Liver (tissue), 9 donors: Measurements from ENCODE around the gene ST7. TPM values are rescaled to one million over a fixed set of nuclear protein-coding genes. Genes with fewer than 3 reads are reported as not detected.

Experiments
- DNase-seq: peaks from one replicate; pipeline ENCODE4 v3.0.0-alpha.2; 2017; ENCODE audit warnings: low spot score
- H3K27ac ChIP-seq, 2 donors: one replicate each; pipeline ENCODE4 v1.7.0; 2013; ENCODE audit warnings: inconsistent platforms in 2 of 2, low read length in 2 of 2, control low read depth in 1 of 2, low read depth in 1 of 2, mild to moderate bottlenecking in 1 of 2
- H3K27me3 ChIP-seq, 4 donors: one replicate each; pipeline versions ENCODE4 v1.6.1 to v1.7.0; 2013; ENCODE audit warnings: low read length in 3 of 4, inconsistent platforms in 1 of 4, mild to moderate bottlenecking in 1 of 4, moderate library complexity in 1 of 4; ENCODE audit not compliant: control insufficient read depth in 4 of 4, insufficient read depth in 4 of 4
- H3K36me3 ChIP-seq, 4 donors: one replicate each; pipeline versions ENCODE4 v1.6.1 to v1.7.0; 2013; ENCODE audit warnings: low read length in 3 of 4, mild to moderate bottlenecking in 3 of 4, low read depth in 1 of 4, moderate library complexity in 1 of 4; ENCODE audit not compliant: control insufficient read depth in 4 of 4, insufficient read depth in 3 of 4
- H3K4me1 ChIP-seq, 4 donors: one replicate each; pipeline versions ENCODE4 v1.6.1 to v1.7.0; 2013; ENCODE audit warnings: low read length in 3 of 4, mild to moderate bottlenecking in 3 of 4, moderate library complexity in 1 of 4; ENCODE audit not compliant: control insufficient read depth in 4 of 4, insufficient read depth in 4 of 4
- H3K4me3 ChIP-seq, 3 donors: one replicate each; pipeline versions ENCODE4 v1.6.1 to v1.7.0; 2013; ENCODE audit warnings: low read length in 3 of 3, control low read depth in 1 of 3, low read depth in 1 of 3, mild to moderate bottlenecking in 1 of 3
- H3K9ac ChIP-seq, 2 donors: one replicate each; pipeline ENCODE4 v1.7.0; 2013; ENCODE audit warnings: low read length in 2 of 2, mild to moderate bottlenecking in 2 of 2, moderate library complexity in 2 of 2, control low read depth in 1 of 2, low read depth in 1 of 2
- H3K9me3 ChIP-seq, 4 donors: one replicate each; pipeline versions ENCODE4 v1.6.1 to v1.7.0; 2013; ENCODE audit warnings: low read length in 3 of 4; ENCODE audit not compliant: control insufficient read depth in 4 of 4
- ATF3 ChIP-seq: IDR thresholded peaks from 2 replicates; pipeline ENCODE4 v1.6.1; 2016; ENCODE audit warnings: antibody characterized with exemption
- CTCF ChIP-seq: fragments of 150-350 bp; IDR thresholded peaks from 2 replicates; pipeline ENCODE4 v1.5.1; 2017; ENCODE audit warnings: improper control_type of control experiment, low read depth, low read length; ENCODE audit not compliant: missing input control
- EGR1 ChIP-seq, 2 donors: IDR thresholded peaks; 2 replicates each; pipeline ENCODE4 v1.6.1; 2016 to 2018; ENCODE audit warnings: antibody characterized with exemption in 2 of 2, low read depth in 2 of 2
- FOXA1 ChIP-seq: IDR thresholded peaks from 2 replicates; pipeline ENCODE4 v1.6.1; 2016; ENCODE audit warnings: antibody characterized with exemption
- FOXA2 ChIP-seq: IDR thresholded peaks from 2 replicates; pipeline ENCODE4 v1.6.1; 2016; ENCODE audit warnings: antibody characterized with exemption
- GABPA ChIP-seq, 2 donors: IDR thresholded peaks in 1 of 2; conservative IDR thresholded peaks in 1 of 2; 2 replicates each; pipeline ENCODE4 v1.6.1; 2016; ENCODE audit warnings: antibody characterized with exemption in 2 of 2, mild to moderate bottlenecking in 1 of 2, moderate library complexity in 1 of 2
- HNF4A ChIP-seq, 2 donors: conservative IDR thresholded peaks; 2 replicates each; pipeline ENCODE4 v1.6.1; 2016; ENCODE audit warnings: antibody characterized with exemption in 2 of 2, mild to moderate bottlenecking in 2 of 2
- HNF4G ChIP-seq: IDR thresholded peaks from 2 replicates; pipeline ENCODE4 v1.6.1; 2016; ENCODE audit warnings: antibody characterized with exemption
- JUND ChIP-seq, 2 donors: IDR thresholded peaks; 2 replicates each; pipeline ENCODE4 v1.6.1; 2016; ENCODE audit warnings: antibody characterized with exemption in 2 of 2
- MAX ChIP-seq: IDR thresholded peaks from 2 replicates; pipeline ENCODE4 v1.6.1; 2016; ENCODE audit warnings: antibody characterized with exemption
- NR2F2 ChIP-seq: IDR thresholded peaks from 2 replicates; pipeline ENCODE4 v1.6.1; 2016; ENCODE audit warnings: antibody characterized with exemption
- REST ChIP-seq: IDR thresholded peaks from 2 replicates; pipeline ENCODE4 v1.6.1; 2016; ENCODE audit warnings: antibody characterized with exemption, mild to moderate bottlenecking
- RXRA ChIP-seq, 2 donors: IDR thresholded peaks; 2 replicates each; pipeline ENCODE4 v1.6.1; 2017 to 2018; ENCODE audit warnings: antibody characterized with exemption in 2 of 2, mild to moderate bottlenecking in 1 of 2
- SP1 ChIP-seq: IDR thresholded peaks from 2 replicates; pipeline ENCODE4 v1.6.1; 2018; ENCODE audit warnings: antibody characterized with exemption, mild to moderate bottlenecking
- TAF1 ChIP-seq: conservative IDR thresholded peaks from 2 replicates; pipeline ENCODE4 v1.6.1; 2016; ENCODE audit warnings: antibody characterized with exemption, mild to moderate bottlenecking
- WGBS: extraction: QIAGEN DNeasy Blood & Tissue Kit; methylation state at CpG from one replicate; pipeline ENCODE4 v1.1.7; 2013; 5-methylcytosine and 5-hydroxymethylcytosine counted together
- polyA plus RNA-seq, 2 donors: library from polyadenylated mRNA; stranded (reverse) in 1 of 2; unstranded in 1 of 2; fragments of 200-250 nt in 1 of 2; fragments of >200 nt in 1 of 2; fragmentation: Nextera tagmentation in 1 of 2; extraction: Ambion mirVana in 1 of 2; gene quantifications; one replicate each; pipeline versions ENCODE4 v1.2.1 to v1.2.3, GENCODE V29; 2013 to 2015
- total RNA-seq, 2 donors: library from RNA; depleted of rRNA; stranded (reverse); fragments of >200 nt; gene quantifications; one replicate each; pipeline ENCODE4 v1.2.3, GENCODE V29; 2014
- TF ChIP-seq, protein P1 (sequence below): IDR thresholded peaks from 2 replicates; pipeline ENCODE4 v1.6.1; 2016; ENCODE audit warnings: antibody characterized with exemption
- donor health status: healthy.
- donor health status: healthy.
- donor health status: healthy.
- donor health status: healthy.
- donor health status: healthy.

Gene ST7
- total and polyA plus RNA-seq, 4 donors, result 13.5 to 30.7 (median 22.6) TPM

GRCh38 chr7:117216010-117216409 lies 262.7 kb downstream of the ST7 start:
- no peak overlapping the region for H3K9ac ChIP-seq
- no peak overlapping the region for H3K27ac ChIP-seq
- no peaks in the 10 kb centered on the region for H3K9me3 ChIP-seq
- peaks cover 0 to 5% (median 2%) of the 10 kb centered on the region in 4 donors for H3K36me3 ChIP-seq
- H3K4me3 ChIP-seq, result no peak overlapping the region
- 100% methylated on average over 1 of the region's 1 CpG for WGBS
- TF ChIP-seq FOXA1 (no peak), ATF3 (no peak), FOXA2 (no peak), HNF4G (no peak), GABPA (IDR thresholded peaks at IDR 0.05 in 1 of 2, conservative IDR thresholded peaks at IDR 0.05 in 1 of 2) (no peak), HNF4A (conservative IDR thresholded peaks at IDR 0.05) (no peak), TAF1 (no peak), JUND (IDR thresholded peaks at IDR 0.05) (no peak), REST (no peak), CTCF (no peak)
- TF ChIP-seq, protein P1, sequence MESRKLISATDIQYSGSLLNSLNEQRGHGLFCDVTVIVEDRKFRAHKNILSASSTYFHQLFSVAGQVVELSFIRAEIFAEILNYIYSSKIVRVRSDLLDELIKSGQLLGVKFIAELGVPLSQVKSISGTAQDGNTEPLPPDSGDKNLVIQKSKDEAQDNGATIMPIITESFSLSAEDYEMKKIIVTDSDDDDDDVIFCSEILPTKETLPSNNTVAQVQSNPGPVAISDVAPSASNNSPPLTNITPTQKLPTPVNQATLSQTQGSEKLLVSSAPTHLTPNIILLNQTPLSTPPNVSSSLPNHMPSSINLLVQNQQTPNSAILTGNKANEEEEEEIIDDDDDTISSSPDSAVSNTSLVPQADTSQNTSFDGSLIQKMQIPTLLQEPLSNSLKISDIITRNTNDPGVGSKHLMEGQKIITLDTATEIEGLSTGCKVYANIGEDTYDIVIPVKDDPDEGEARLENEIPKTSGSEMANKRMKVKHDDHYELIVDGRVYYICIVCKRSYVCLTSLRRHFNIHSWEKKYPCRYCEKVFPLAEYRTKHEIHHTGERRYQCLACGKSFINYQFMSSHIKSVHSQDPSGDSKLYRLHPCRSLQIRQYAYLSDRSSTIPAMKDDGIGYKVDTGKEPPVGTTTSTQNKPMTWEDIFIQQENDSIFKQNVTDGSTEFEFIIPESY, result no peak
- no peaks in the 10 kb centered on the region for H3K4me1 ChIP-seq
- H3K27me3 ChIP-seq, result no peaks in the 10 kb centered on the region
- DNase-seq, result no peak

GRCh38 chr7:117216436-117217069 lies 263.3 kb downstream of the ST7 start:
- peaks cover 0 to 5% (median 2%) of the 10 kb centered on the region in 4 donors for H3K36me3 ChIP-seq
- H3K4me1 ChIP-seq, result no peaks in the 10 kb centered on the region
- no peaks in the 10 kb centered on the region for H3K9me3 ChIP-seq
- 93% methylated on average over 5 of the region's 5 CpGs for WGBS
- no peak overlapping the region for H3K4me3 ChIP-seq
- H3K27ac ChIP-seq, result no peak overlapping the region
- H3K27me3 ChIP-seq, result no peaks in the 10 kb centered on the region
- DNase-seq, result no peak
- H3K9ac ChIP-seq, result no peak overlapping the region
- TF ChIP-seq ATF3 (no peak), HNF4G (no peak), EGR1 (IDR thresholded peaks at IDR 0.05; ENCODE audit: low read depth in 2 of 2) (no peak), REST (no peak), TAF1 (no peak), SP1 (no peak), CTCF (no peak), RXRA (IDR thresholded peaks at IDR 0.05) (no peak), MAX (no peak), NR2F2 (no peak)
